ENCODE data around the gene SCAI. TPM values are rescaled to one million over a fixed set of nuclear protein-coding genes. Genes with fewer than 3 reads are reported as not detected.

The SCAI gene
- total RNA-seq, 1 experiment from 2014 or later, result 15.5 TPM

- Histone ChIP-seq H4K8ac (replicated peaks; ENCODE audit: insufficient read length, low read depth, low read length) (no peak overlapping the region), H3T11ph (ENCODE audit: low read length) (no peak overlapping the region), H3K14ac (ENCODE audit: insufficient read depth, low read length) (no peak overlapping the region), H2BK5ac (ENCODE audit: insufficient read length, low read length) (no peak overlapping the region), H3K27me3 (ENCODE audit: insufficient read depth, low read length) (no peaks in the 10 kb centered on the region), H3K4me1 (ENCODE audit: insufficient read depth, low read length) (no peaks in the 10 kb centered on the region; the same call in 1 of the 2 replicates), H2AK5ac (ENCODE audit: insufficient read length, low read length) (no peak overlapping the region), H3K18ac (ENCODE audit: insufficient read length, low read depth, low read length) (no peak overlapping the region), H2BK120ac (ENCODE audit: low read depth, low read length, poor library complexity, severe bottlenecking) (no peak overlapping the region), H3K79me2 (ENCODE audit: insufficient read depth, low read length) (peaks cover 37% of the 10 kb centered on the region; the same call in 1 of the 2 replicates), H3K9ac (ENCODE audit: extremely low read depth, insufficient read length, low read length) (no peak overlapping the region), H3K23ac (ENCODE audit: insufficient read length, low read depth, low read length) (no peak overlapping the region), H3K27ac (ENCODE audit: insufficient read length, low read depth, low read length) (no peak overlapping the region), H3K4me2 (ENCODE audit: insufficient read depth, insufficient read length, low read length) (no peak overlapping the region), H4K5ac (ENCODE audit: insufficient read length, low read depth, low read length) (no peak overlapping the region), H2BK20ac (ENCODE audit: low read depth, low read length, poor library complexity, severe bottlenecking) (no peak overlapping the region), H3K56ac (ENCODE audit: insufficient read length, low read depth, low read length) (no peak overlapping the region), H2AFZ (ENCODE audit: low read length) (no peak overlapping the region), H2BK15ac (ENCODE audit: low read depth, low read length) (no peak overlapping the region), H2BK12ac (ENCODE audit: insufficient read length, low read depth, low read length) (no peak overlapping the region), H3K4ac (ENCODE audit: low read depth, low read length) (no peak overlapping the region), H4K20me1 (ENCODE audit: control insufficient read depth, insufficient read depth, insufficient read length) (no peaks in the 10 kb centered on the region), H4K91ac (ENCODE audit: insufficient read length, low read depth, low read length) (no peak overlapping the region), H3K9me3 (ENCODE audit: control insufficient read depth, low read depth, low read length) (no peaks in the 10 kb centered on the region), H3K79me1 (ENCODE audit: insufficient read depth, low read depth, low read length, poor library complexity, severe bottlenecking) (peaks cover 11% of the 10 kb centered on the region), H3K23me2 (ENCODE audit: insufficient read length, low read depth, low read length, poor library complexity, severe bottlenecking) (no peaks in the 10 kb centered on the region)
- Mint-ChIP-seq H3K4me1 (peaks cover 10 to 17% of the 10 kb centered on the region in 2 experiments), H3K4me3 (no peak overlapping the region), H3K9me3 (no peaks in the 10 kb centered on the region), H3K27me3 (ENCODE audit: low read depth) (no peaks in the 10 kb centered on the region), H3K27ac (peak overlapping the region in 1 of 3 experiments; percentile 2; a peak in 3 of 7 replicates), H3K36me3 (ENCODE audit: insufficient read depth in 1 of 3, low read depth in 3 of 3) (peaks cover 0 to 2% (median 2%) of the 10 kb centered on the region in 3 experiments; a peak in 3 of 7 replicates)
- no peak for TF ChIP-seq CTCF (conservative IDR thresholded peaks at IDR 0.05)
- DNase-seq, result no peak
- no CpG with 5 or more reads among the region's 2 CpGs for whole genome bisulfite sequencing (ENCODE audit: extremely low coverage, insufficient read length, low lambda C conversion rate)
These were observed 40.2 kb upstream of the SCAI start for GRCh38 chr9:125183561-125183960.

All from H9 (cell line).